GM19035 (cell line): ENCODE data around the gene EID2.

Experiments
- ATAC-seq: cut with Tn5 transposase; IDR thresholded peaks from one replicate; pipeline ENCODE4 v1.9.1; 2021; ENCODE audit not compliant: unreplicated experiment

EID2 gene

DNA sequence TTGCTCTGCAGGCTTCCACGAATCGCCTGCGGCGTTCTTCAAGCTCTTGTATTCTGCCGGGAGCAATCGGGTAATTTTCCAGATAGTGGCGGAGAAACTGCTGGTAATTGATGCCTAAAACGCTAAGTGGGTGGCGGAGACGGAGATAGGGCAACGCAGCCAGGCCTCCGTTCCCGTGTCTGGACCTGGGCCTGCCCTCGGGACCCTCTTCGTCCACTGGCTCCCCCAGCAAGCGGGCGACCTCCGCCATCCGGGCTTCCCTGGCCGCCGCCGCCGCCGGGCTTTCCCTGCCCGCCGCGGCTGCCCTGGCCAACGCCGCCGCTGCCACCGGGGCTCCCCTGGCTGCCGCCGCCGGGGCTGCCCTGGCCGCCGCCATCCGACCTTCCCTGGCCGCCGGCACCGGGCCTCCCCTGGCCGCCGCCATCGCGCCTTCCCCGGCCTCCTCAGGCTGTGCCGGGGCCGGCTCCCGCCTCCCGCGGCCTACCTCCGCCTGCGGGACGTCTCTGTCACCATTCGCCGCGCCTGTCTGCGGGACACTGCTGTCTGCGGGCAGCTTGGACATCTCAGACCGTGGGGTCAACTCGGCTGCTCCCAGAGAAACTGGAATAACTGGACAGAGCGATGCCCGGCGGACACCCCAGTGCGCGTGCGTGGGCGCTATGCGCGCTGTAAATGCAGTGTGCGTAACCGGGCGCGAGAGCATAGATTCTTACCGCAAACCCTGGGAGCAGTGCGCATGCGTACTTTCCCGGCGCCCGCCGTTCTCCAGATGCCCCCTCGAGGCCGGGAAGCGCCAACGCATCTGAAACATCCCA lies at the start of gene EID2:
Gene EID2, minus strand, starts transcription at position 644 of the 815 bp plus-strand sequence. Its CDS starts 82 bp downstream, at position 562.
- peak; percentile 89 for ATAC-seq

- no peak for ATAC-seq
These were observed 48.1 kb upstream of the EID2 start for GRCh38 chr19:39588066-39588465.

GRCh38 chr19:39587496-39587895 lies 47.5 kb upstream of the EID2 start:
- ATAC-seq: no peak

DNA sequence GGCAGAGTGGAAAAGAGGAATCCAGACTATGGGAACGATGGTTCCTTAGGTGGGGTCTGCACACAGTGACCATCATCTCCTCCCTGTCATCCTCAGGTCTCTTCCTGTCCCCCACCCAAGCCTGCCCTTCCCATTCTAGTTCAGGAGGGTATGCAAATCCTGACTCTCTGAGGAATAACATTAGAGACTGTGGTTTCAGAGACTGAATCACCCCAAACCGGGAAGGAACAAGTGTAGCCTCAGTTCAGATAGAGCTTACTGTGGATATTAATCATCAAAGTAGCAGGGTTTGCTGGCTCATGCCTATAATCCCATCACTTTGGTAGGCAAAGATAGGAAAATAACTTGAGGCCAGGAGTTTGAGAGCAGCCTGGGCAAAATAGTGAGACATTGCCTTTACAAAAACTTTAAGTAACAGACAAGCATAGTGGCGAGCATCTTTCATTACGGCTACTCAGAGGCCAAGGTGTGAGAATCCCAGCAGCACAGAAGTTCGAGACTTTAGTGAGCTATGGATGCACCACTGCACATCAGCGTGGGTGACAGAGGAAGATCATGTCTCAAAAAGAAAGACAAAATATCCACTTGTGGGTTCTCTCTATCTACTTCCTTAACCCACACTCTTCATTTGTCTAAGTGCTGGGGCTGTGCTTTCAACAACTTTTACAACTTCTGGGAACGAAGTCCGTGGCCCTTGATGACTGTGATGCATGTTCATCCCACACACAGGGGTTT lies 43.1 kb upstream of the EID2 start:
- no peak for ATAC-seq

- no peak for ATAC-seq
These were observed 42.5 kb upstream of the EID2 start for GRCh38 chr19:39582442-39582841.

GRCh38 chr19:39568604-39569003 lies 28.6 kb upstream of the EID2 start:
- ATAC-seq: no peak

GRCh38 chr19:39566064-39566463 lies 26.1 kb upstream of the EID2 start:
- no peak for ATAC-seq

DNA sequence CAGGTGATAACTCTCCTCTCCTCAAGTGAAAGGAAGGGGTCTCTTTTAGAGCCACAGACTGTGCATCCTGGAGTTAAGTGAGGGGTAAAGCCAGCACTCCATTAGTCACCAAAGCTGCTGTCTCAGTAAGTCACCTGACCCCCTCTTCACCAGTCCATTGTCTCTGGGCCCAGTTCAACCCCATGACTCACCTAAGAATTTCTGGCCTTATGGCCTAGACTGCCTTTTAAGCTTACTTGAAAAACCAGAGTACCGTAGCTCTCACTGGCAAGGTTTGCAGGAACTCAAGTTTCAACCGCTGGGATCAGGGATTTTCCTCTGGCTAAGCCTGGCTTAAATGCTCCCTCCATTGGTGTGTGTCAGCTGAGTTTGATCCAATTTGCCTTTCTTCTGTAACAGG lies 23.4 kb upstream of the EID2 start:
- ATAC-seq: no peak

DNA sequence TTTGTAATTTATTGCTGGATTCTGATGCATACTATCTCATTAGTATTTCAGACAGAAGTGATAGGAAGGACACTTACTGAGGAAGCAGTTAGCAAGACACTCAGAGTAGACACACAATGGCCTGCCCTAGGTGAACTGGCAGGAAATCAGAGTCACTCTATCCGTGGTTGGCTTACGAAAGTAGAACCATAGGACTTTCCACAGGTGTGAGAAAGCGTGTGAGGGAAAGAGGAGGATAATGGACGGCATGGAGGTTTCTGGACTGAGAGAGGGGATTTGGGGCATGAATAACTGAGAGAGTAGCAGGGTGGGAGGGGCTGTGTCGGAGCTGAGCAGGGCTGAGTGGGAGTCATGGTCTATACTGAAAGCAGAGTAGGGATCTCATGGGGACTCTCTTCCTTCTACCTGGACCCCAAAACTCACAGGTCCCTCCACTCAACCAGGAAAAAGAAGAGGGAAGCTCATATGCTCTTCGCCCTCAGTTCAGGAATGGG lies 18.7 kb upstream of the EID2 start:
- ATAC-seq: no peak

GRCh38 chr19:39557811-39558623 lies 18.1 kb upstream of the EID2 start:
- no peak for ATAC-seq

DNA sequence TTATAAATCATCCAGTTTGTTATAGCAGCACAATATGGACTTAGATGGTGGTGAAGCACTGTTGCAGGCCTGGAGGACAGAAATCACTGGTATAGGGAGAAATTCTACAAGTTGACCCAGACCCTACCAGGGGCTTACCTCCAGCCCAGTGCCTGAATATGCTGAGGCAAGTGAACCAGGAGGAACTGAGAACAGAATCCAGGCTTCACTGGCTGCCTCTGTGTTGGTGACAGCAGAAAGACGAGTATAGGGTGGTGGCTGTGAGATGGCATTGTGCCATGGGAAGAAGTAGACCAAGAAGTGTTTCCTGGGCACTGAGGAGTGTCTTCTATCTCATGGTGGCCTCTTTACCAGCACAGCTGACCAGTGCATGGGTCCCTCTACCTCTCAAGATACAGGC lies 15.9 kb upstream of the EID2 start:
- no peak for ATAC-seq

DNA sequence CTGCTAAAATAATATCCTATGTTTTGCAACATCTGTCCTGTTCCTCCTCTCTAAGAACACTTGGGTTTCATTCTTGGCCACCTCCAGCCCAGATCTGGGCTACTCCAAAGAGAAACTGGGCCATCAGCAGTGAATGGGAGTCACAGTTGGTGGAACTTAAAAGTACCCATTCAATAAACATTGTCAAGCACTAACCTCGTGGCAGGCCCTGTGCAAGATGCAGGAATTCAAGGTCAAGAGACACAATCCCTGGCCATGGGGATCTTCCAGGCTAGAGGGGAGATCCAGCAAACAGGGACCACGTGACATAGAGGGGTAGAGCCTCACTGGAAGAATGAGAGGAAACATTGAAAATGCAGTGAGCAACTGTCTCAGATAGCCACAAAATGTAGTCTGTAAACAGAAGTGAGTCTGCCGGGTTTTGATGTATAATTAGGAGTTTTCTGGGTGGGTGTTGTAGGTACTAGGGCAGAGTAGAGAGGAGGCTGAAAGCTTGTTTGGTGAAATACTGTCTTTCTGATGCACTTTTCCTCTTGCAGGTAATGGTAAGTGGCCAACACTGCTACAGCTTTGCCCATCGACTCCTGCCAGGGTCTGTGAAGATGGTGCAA lies 14.8 kb upstream of the EID2 start:
- ATAC-seq: no peak

DNA sequence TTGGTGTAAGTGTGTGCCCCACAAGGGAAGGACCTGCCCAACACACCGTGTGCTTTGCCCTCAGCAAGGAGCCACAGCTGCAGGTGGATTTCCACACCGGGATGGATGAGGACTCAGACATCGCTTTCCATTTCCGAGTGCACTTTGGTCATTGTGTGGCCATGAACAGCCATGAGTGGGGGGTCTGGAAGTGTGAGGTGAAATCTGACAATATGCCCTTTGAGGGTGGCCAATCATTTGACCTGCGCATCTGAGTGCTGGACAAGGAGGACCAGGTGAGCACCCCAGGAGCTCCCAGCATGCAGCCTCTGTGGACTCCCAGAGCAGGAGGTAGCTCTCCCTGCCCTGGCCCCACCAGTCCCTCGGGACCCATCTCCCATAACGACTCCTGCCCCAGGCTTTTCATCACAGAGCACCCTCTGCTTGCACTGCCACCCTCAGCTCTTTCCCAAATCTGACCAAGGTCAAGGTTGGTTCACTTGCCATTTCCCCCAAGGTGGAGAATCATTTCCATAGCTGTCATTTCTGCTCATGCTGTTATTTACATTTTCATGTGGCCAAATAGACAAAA lies 13.2 kb upstream of the EID2 start:
- no peak for ATAC-seq

- ATAC-seq: no peak
These were observed 10.2 kb upstream of the EID2 start for GRCh38 chr19:39550197-39550596.

GRCh38 chr19:39546599-39546998 lies 6.6 kb upstream of the EID2 start:
- no peak for ATAC-seq

GRCh38 chr19:39544911-39545310 lies 5.0 kb upstream of the EID2 start:
- ATAC-seq: no peak

- ATAC-seq: no peak
These were observed 4.4 kb upstream of the EID2 start for GRCh38 chr19:39544226-39544903.

DNA sequence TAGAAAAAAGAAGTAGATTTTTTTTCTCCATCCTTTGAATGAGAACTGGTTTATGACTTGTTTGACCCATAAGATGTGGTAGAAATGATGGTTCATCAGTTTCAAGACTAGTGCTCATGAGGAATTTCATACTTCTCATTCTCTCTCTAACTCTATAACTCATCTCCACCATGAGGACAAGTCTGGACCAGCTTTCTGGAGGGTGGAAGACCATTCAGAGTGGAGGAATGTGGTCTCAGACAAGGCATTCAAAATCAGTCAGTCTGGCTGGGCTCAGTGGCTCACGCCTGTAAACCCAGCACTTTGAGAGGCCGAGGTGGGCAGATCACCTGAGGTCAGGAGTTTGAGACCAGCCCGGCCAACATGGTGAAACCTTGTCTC lies 3.5 kb upstream of the EID2 start:
- no peak for ATAC-seq

DNA sequence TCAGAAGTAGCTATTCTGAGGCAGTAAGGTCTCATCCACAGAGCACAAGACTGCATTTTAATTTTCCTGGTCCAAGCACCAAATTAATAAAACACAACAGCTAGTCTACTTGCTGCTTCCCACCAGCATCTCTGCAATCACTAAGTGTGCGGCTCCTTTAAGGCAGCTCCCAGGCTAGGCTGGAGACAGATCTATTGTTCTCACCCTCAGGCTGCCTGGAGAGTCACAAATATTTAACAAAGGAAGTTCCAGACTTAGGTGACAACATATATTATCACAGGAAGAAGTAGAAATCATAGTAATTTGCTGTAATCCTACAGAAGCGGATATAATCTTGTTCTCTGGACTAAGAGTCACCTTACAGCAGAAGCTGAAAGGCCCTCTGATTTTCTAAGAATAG lies 2.2 kb upstream of the EID2 start:
- ATAC-seq: no peak

DNA sequence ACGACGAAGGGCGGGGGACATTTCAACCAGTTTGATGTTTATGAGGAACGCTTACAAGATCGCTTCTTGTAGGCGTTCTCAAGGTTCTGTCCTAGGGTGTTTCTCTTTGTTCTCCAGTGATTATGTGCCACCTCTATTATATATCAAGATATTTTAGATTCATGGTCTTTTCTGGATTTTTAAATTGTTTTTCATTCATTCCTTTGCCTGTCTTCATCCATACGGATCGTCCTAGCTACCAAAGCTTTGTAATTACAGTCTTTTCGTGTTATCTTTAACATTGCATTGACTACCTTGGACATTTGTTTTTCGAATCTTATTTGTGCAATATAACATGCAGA lies 342 bp upstream of the EID2 start:
- no peak for ATAC-seq
